SK-N-MC (cell line): ENCODE results near the gene SERGEF.

Source experiments
- DNase-seq: peaks from one replicate; pipeline ENCODE4 v3.0.0-alpha.2; 2011; ENCODE audit warnings: low read depth, low spot score
- H3K27ac ChIP-seq: fragments of 200-600 bp; sonication (generic); 2 replicates; pipeline ENCODE4 v1.5.1; 2016; ENCODE audit warnings: mixed run types
- H3K36me3 ChIP-seq: fragments of 200-600 bp; sonication (generic); 2 replicates; pipeline ENCODE4 v1.6.1; 2017; ENCODE audit warnings: antibody characterized with exemption, low read length, mixed read lengths; ENCODE audit not compliant: insufficient read depth
- H3K4me3 ChIP-seq: fragments of 200-600 bp; sonication (generic); 2 replicates; pipeline ENCODE4 v1.5.1; 2016
- H3K9ac ChIP-seq: fragments of 200-600 bp; sonication (generic); 2 replicates; pipeline ENCODE4 v1.8.0; 2017; ENCODE audit warnings: mixed run types, mixed read lengths; ENCODE audit not compliant: insufficient read length
- H3K9me3 ChIP-seq: fragments of 200-600 bp; sonication (generic); 2 replicates; pipeline ENCODE4 v1.6.1; 2017; ENCODE audit warnings: low read depth, mild to moderate bottlenecking, antibody characterized with exemption, low read length, moderate library complexity, mixed read lengths
- EZH2 ChIP-seq: fragments of 200-600 bp; sonication (generic); IDR thresholded peaks from one replicate; pipeline ENCODE4 v1.6.1; 2017; ENCODE audit warnings: antibody characterized with exemption
- FOXP2 ChIP-seq: optimal IDR thresholded peaks from 2 replicates; pipeline ENCODE3; 2011; ENCODE audit warnings: mild to moderate bottlenecking, moderate library complexity; ENCODE audit not compliant: insufficient read depth; ENCODE audit errors: extremely low read length, control extremely low read depth
- POLR2AphosphoS5 ChIP-seq: IDR thresholded peaks from 2 replicates; pipeline ENCODE4 v1.6.1; 2012; ENCODE audit warnings: mild to moderate bottlenecking, low read depth, low read length, borderline replicate concordance

SERGEF gene

GRCh38 chr11:17846852-17847453 lies 165.9 kb downstream of the SERGEF start:
- Histone ChIP-seq H3K9me3 (no peaks in the 10 kb centered on the region), H3K4me3 (no peak overlapping the region), H3K9ac (no peak overlapping the region), H3K36me3 (no peaks in the 10 kb centered on the region), H3K27ac (no peak overlapping the region)
- DNase-seq, result no peak
- no peak for TF ChIP-seq EZH2

GRCh38 chr11:17845431-17845881 lies 167.4 kb downstream of the SERGEF start:
- no peak for DNase-seq
- Histone ChIP-seq H3K4me3 (no peak overlapping the region), H3K9ac (no peak overlapping the region), H3K36me3 (no peaks in the 10 kb centered on the region), H3K9me3 (no peaks in the 10 kb centered on the region), H3K27ac (no peak overlapping the region)
- no peak for TF ChIP-seq FOXP2
- no peak for TF ChIP-seq EZH2
- no peak for TF ChIP-seq POLR2AphosphoS5

GRCh38 chr11:17840101-17840548 lies 172.7 kb downstream of the SERGEF start:
- no peaks in the 10 kb centered on the region for H3K9me3 ChIP-seq
- DNase-seq, result no peak
- H3K27ac ChIP-seq, result no peak overlapping the region
- no peak overlapping the region for H3K4me3 ChIP-seq
- no peak for TF ChIP-seq POLR2AphosphoS5
- no peak for TF ChIP-seq EZH2
- TF ChIP-seq FOXP2, result no peak
- H3K36me3 ChIP-seq, result no peaks in the 10 kb centered on the region
- H3K9ac ChIP-seq, result no peak overlapping the region

- H3K9me3 ChIP-seq, result no peaks in the 10 kb centered on the region
- DNase-seq, result no peak
These were observed 173.4 kb downstream of the SERGEF start for GRCh38 chr11:17839450-17839849.

GRCh38 chr11:17838102-17838501 lies 174.7 kb downstream of the SERGEF start:
- Histone ChIP-seq H3K9ac (no peak overlapping the region), H3K27ac (no peak overlapping the region), H3K4me3 (no peak overlapping the region), H3K36me3 (no peaks in the 10 kb centered on the region), H3K9me3 (no peaks in the 10 kb centered on the region)
- TF ChIP-seq FOXP2 (no peak), POLR2AphosphoS5 (no peak), EZH2 (no peak)
- no peak for DNase-seq

More at GRCh38 chr11:17839450-17839849, 173.4 kb downstream of the SERGEF start:
- H3K27ac ChIP-seq, result no peak overlapping the region
- TF ChIP-seq EZH2, result no peak
- TF ChIP-seq FOXP2, result no peak
- TF ChIP-seq POLR2AphosphoS5, result no peak
- H3K4me3 ChIP-seq, result no peak overlapping the region
- H3K36me3 ChIP-seq, result no peaks in the 10 kb centered on the region
- H3K9ac ChIP-seq, result no peak overlapping the region

GRCh38 chr11:17831883-17832282 lies 181.0 kb downstream of the SERGEF start:
- no peak for DNase-seq
- Histone ChIP-seq H3K27ac (no peak overlapping the region), H3K9me3 (no peaks in the 10 kb centered on the region), H3K9ac (no peak overlapping the region), H3K4me3 (no peak overlapping the region), H3K36me3 (no peaks in the 10 kb centered on the region)
- TF ChIP-seq EZH2 (no peak), FOXP2 (no peak), POLR2AphosphoS5 (no peak)

- DNase-seq, result no peak
- H3K9ac ChIP-seq, result no peak overlapping the region
- no peak for TF ChIP-seq POLR2AphosphoS5
- H3K4me3 ChIP-seq, result no peak overlapping the region
- H3K36me3 ChIP-seq, result no peaks in the 10 kb centered on the region
- no peak overlapping the region for H3K27ac ChIP-seq
- H3K9me3 ChIP-seq, result no peaks in the 10 kb centered on the region
These were observed 181.6 kb downstream of the SERGEF start for GRCh38 chr11:17831228-17831627.

- TF ChIP-seq FOXP2, result no peak
- TF ChIP-seq EZH2, result no peak
- TF ChIP-seq POLR2AphosphoS5, result no peak
These were observed 184.5 kb downstream of the SERGEF start for GRCh38 chr11:17828311-17828751.

GRCh38 chr11:17827006-17827405 lies 185.8 kb downstream of the SERGEF start:
- TF ChIP-seq POLR2AphosphoS5, result no peak
- no peak for TF ChIP-seq FOXP2
- no peak for TF ChIP-seq EZH2

More at GRCh38 chr11:17828311-17828751, 184.5 kb downstream of the SERGEF start:
- DNase-seq, result no peak
- no peak overlapping the region for H3K4me3 ChIP-seq
- H3K27ac ChIP-seq, result no peak overlapping the region
- H3K9me3 ChIP-seq, result no peaks in the 10 kb centered on the region
- no peaks in the 10 kb centered on the region for H3K36me3 ChIP-seq
- H3K9ac ChIP-seq, result no peak overlapping the region

More at GRCh38 chr11:17827006-17827405, 185.8 kb downstream of the SERGEF start:
- no peaks in the 10 kb centered on the region for H3K9me3 ChIP-seq
- no peaks in the 10 kb centered on the region for H3K36me3 ChIP-seq
- DNase-seq, result no peak
- no peak overlapping the region for H3K4me3 ChIP-seq
- H3K27ac ChIP-seq, result no peak overlapping the region
- no peak overlapping the region for H3K9ac ChIP-seq
